CD14-positive monocyte (primary cell): ENCODE results near the gene WHAMM. TPM values are rescaled to one million over a fixed set of nuclear protein-coding genes. Genes with fewer than 3 reads are reported as not detected.

Experiments used
- DNase-seq, 3 donors: peaks; one replicate each; pipeline ENCODE4 v3.0.0-alpha.2; 2011 to 2022
- H2AFZ ChIP-seq: 2 replicates; pipeline ENCODE4 v1.6.0; 2012; ENCODE audit warnings: mild to moderate bottlenecking, low read depth, low read length, inconsistent platforms; ENCODE audit not compliant: insufficient read depth, poor library complexity, severe bottlenecking
- H3K27ac ChIP-seq, 2 donors: 1 replicate in 1 of 2; 2 replicates in 1 of 2; pipeline ENCODE4 v1.5.1; 2012 to 2013; ENCODE audit warnings: low read length in 2 of 2, control low read depth in 1 of 2, inconsistent platforms in 1 of 2, low read depth in 1 of 2, mild to moderate bottlenecking in 1 of 2
- H3K27me3 ChIP-seq, 2 donors: one replicate each; pipeline versions ENCODE4 v1.6.0 to v1.6.1; 2011 to 2013; ENCODE audit warnings: low read length in 2 of 2; ENCODE audit not compliant: control insufficient read depth in 2 of 2, insufficient read depth in 2 of 2
- H3K36me3 ChIP-seq, 2 donors: replicated peaks in 1 of 2; 1 replicate in 1 of 2; 2 replicates in 1 of 2; pipeline versions ENCODE4 v1.5.1 to v1.6.1; 2012 to 2013; ENCODE audit warnings: low read length in 2 of 2, control low read depth in 1 of 2, inconsistent platforms in 1 of 2, mild to moderate bottlenecking in 1 of 2; ENCODE audit not compliant: insufficient read depth in 2 of 2, control insufficient read depth in 1 of 2
- H3K4me1 ChIP-seq, 2 donors: 1 replicate in 1 of 2; 2 replicates in 1 of 2; pipeline versions ENCODE4 v1.5.1 to v1.6.1; 2012 to 2013; ENCODE audit warnings: low read length in 2 of 2, control low read depth in 1 of 2, inconsistent platforms in 1 of 2, mild to moderate bottlenecking in 1 of 2, moderate library complexity in 1 of 2; ENCODE audit not compliant: insufficient read depth in 2 of 2, control insufficient read depth in 1 of 2
- H3K4me2 ChIP-seq: replicated peaks from 2 replicates; pipeline ENCODE3; 2012; ENCODE audit warnings: low read length, moderate library complexity, mild to moderate bottlenecking; ENCODE audit not compliant: poor library complexity, severe bottlenecking; ENCODE audit errors: extremely low read depth
- H3K4me3 ChIP-seq, 3 experiments: fragments of 200-600 bp in 1 of 3; sonication (generic) in 1 of 3; replicated peaks in 1 of 3; 1 replicate in 2 of 3; 2 replicates in 1 of 3; pipeline ENCODE4 v1.5.1; 2011 to 2013; ENCODE audit warnings: low read length in 3 of 3, mild to moderate bottlenecking in 3 of 3, control low read depth in 2 of 3, low read depth in 2 of 3, inconsistent platforms in 1 of 3, moderate library complexity in 1 of 3
- H3K79me2 ChIP-seq: 2 replicates; pipeline ENCODE4 v1.6.0; 2012; ENCODE audit warnings: mild to moderate bottlenecking, control low read depth, inconsistent platforms, low read length, moderate library complexity; ENCODE audit not compliant: insufficient read depth
- H3K9ac ChIP-seq: 2 replicates; pipeline ENCODE4 v1.6.0; 2017; ENCODE audit warnings: low read length, mild to moderate bottlenecking; ENCODE audit not compliant: insufficient read depth, poor library complexity, severe bottlenecking
- H3K9me3 ChIP-seq, 2 donors: replicated peaks in 1 of 2; 1 replicate in 1 of 2; 2 replicates in 1 of 2; pipeline versions ENCODE4 v1.5.1 to v1.6.1; 2012 to 2013; ENCODE audit warnings: low read length in 2 of 2, control low read depth in 1 of 2; ENCODE audit not compliant: control insufficient read depth in 1 of 2, insufficient read depth in 1 of 2
- H4K20me1 ChIP-seq: 2 replicates; pipeline ENCODE4 v1.6.0; 2012; ENCODE audit warnings: mild to moderate bottlenecking, low read length, control low read depth, moderate library complexity; ENCODE audit not compliant: insufficient read depth
- H3K27ac Mint-ChIP-seq, 7 donors: one replicate each; pipeline ENCODE4 v1.8.0; 2020; ENCODE audit warnings: mild to moderate bottlenecking in 7 of 7, mixed read lengths in 7 of 7, moderate library complexity in 6 of 7, inconsistent platforms in 2 of 7
- H3K27me3 Mint-ChIP-seq, 3 donors: one replicate each; pipeline ENCODE4 v1.8.0; 2021 to 2022; ENCODE audit warnings: low read depth in 3 of 3, mild to moderate bottlenecking in 3 of 3, mixed read lengths in 3 of 3, moderate library complexity in 3 of 3, inconsistent platforms in 1 of 3
- H3K36me3 Mint-ChIP-seq, 2 donors: one replicate each; pipeline ENCODE4 v1.8.0; 2020; ENCODE audit warnings: mixed read lengths in 2 of 2, inconsistent platforms in 1 of 2, mild to moderate bottlenecking in 1 of 2
- H3K4me1 Mint-ChIP-seq: one replicate; pipeline ENCODE4 v1.8.0; 2020; ENCODE audit warnings: mild to moderate bottlenecking, mixed read lengths
- H3K4me3 Mint-ChIP-seq, 2 donors: one replicate each; pipeline ENCODE4 v1.8.0; 2020; ENCODE audit warnings: mild to moderate bottlenecking in 2 of 2, mixed read lengths in 2 of 2, moderate library complexity in 1 of 2
- H3K9me3 Mint-ChIP-seq, 7 donors: one replicate each; pipeline ENCODE4 v1.8.0; 2020 to 2022; ENCODE audit warnings: mixed read lengths in 7 of 7, mild to moderate bottlenecking in 6 of 7, moderate library complexity in 6 of 7, inconsistent platforms in 2 of 7
- CTCF ChIP-seq: fragments of 200-600 bp; IDR thresholded peaks from one replicate; pipeline ENCODE4 v1.8.0; 2022; ENCODE audit warnings: antibody characterized with exemption, mild to moderate bottlenecking
- WGBS: methylation state at CpG from one replicate; pipeline ENCODE4 v1.1.5; 2013; ENCODE audit warnings: missing lambda C conversion rate; ENCODE audit not compliant: insufficient coverage; 5-methylcytosine and 5-hydroxymethylcytosine counted together
- intact Hi-C, 2 donors: fragments of 100-400 bp; cut with micrococcal nuclease; formaldehyde crosslinking; loops; one replicate each; pipeline versions ENCODE4 v1.15.0 to v1.15.1; 2023
- polyA plus RNA-seq, 3 donors: library from polyadenylated mRNA; depleted of rRNA in 1 of 3; unstranded in 2 of 3; stranded (reverse) in 1 of 3; fragments of 300-500 nt in 2 of 3; fragments of >200 nt in 1 of 3; fragmentation: Illumina TruSeq in 2 of 3; gene quantifications; 1 replicate in 2 of 3; 2 replicates in 1 of 3; pipeline ENCODE4 v1.2.3, GENCODE V29; 2012 to 2021

Gene WHAMM
- polyA plus RNA-seq, 3 donors: 0.69 to 7.8 (median 0.92) TPM

DNA sequence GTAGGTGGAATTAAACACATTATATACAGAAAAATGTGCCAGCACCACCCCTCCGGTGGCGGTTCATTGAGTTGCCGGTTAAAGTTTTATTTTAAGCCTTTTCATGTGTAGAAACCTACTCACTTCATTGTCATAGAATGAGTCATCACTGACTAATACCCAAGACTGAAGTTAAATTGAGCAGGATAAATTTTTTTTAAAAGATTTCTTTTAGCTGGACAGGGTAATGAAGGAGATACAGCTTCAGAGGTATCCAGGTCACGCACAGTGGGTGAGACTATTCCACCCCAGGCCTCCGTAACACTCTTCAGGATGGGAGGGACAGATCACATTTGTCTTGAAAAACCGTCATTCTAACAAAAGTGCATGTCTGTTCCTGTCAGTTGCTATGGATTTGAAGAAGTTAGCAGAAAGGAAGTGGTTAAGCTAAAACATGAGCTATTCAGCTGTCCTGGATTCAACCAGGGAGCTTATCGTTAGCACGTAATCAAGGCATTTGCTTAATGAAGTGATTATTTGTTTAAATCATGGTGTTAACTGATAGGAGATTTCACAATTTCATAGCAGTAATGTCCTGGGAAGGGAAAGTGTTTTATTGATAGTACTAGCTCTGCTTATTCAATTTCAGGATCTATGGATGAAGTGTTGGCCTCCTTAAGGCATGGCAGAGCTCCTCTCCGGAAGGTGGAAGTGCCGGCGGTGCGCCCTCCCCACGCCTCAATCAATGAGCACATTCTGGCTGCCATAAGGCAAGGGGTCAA is 23.4 kb downstream of the WHAMM start:
- peak overlapping the region; percentile 65 to 87 for H3K27ac ChIP-seq
- H3K27me3 Mint-ChIP-seq: peaks cover 0 to 2% (median 0%) of the 10 kb centered on the region in 3 donors
- no peaks in the 10 kb centered on the region for H3K9me3 ChIP-seq
- H3K36me3 Mint-ChIP-seq: peaks cover 82 to 99% of the 10 kb centered on the region in 2 donors
- intact Hi-C loops: no loop called here
- no peak for TF ChIP-seq CTCF
- H3K4me3 ChIP-seq: no peak overlapping the region
- peaks cover 41% of the 10 kb centered on the region for H4K20me1 ChIP-seq
- H3K9ac ChIP-seq: peak overlapping the region; percentile 24
- no peaks in the 10 kb centered on the region for H3K9me3 Mint-ChIP-seq
- peak overlapping the region; percentile 84 to 98 (median 96) for H3K27ac Mint-ChIP-seq
- H3K36me3 ChIP-seq: peaks cover 94 to 100% of the 10 kb centered on the region in 2 donors
- peak; percentile 53 to 78 (median 64) for DNase-seq
- H3K4me3 Mint-ChIP-seq: peak overlapping the region in 1 of 2 donors; percentile 55
- H2AFZ ChIP-seq: no peak overlapping the region
- peaks cover 23 to 25% of the 10 kb centered on the region in 2 donors for H3K4me1 ChIP-seq
- peaks cover 25% of the 10 kb centered on the region for H3K4me1 Mint-ChIP-seq
- 2% methylated on average over 9 of the region's 13 CpGs for WGBS
- H3K79me2 ChIP-seq: peaks cover 4% of the 10 kb centered on the region
- H3K4me2 ChIP-seq: peak overlapping the region; percentile 5
- no peaks in the 10 kb centered on the region for H3K27me3 ChIP-seq

DNA sequence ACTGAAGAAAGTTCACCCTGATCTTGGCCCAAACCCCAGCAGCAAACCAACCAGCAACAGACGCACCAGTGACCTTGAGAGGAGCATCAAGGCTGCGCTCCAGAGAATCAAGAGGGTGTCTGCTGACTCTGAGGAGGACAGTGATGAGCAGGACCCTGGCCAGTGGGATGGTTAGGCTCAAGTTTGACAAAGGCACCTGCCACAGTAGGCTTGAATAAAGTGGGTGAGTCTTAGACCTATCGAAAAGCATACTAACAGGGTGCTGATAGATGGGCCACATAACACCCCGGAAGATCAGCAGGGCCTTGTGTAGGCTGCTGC is 23.9 kb downstream of the WHAMM start:
- Histone ChIP-seq H3K9ac (peak overlapping the region; percentile 24), H3K4me1 (peaks cover 23 to 25% of the 10 kb centered on the region in 2 donors), H4K20me1 (peaks cover 45% of the 10 kb centered on the region), H3K79me2 (peaks cover 4% of the 10 kb centered on the region), H2AFZ (no peak overlapping the region), H3K27me3 (no peaks in the 10 kb centered on the region), H3K9me3 (no peaks in the 10 kb centered on the region), H3K36me3 (peaks cover 88 to 100% of the 10 kb centered on the region in 2 donors), H3K4me3 (no peak overlapping the region), H3K27ac (peak overlapping the region; percentile 65 to 87), H3K4me2 (no peak overlapping the region)
- 92% methylated on average over 4 of the region's 4 CpGs for WGBS
- peaks cover 82 to 99% of the 10 kb centered on the region in 2 donors for H3K36me3 Mint-ChIP-seq
- TF ChIP-seq CTCF: no peak
- no peaks in the 10 kb centered on the region for H3K9me3 Mint-ChIP-seq
- intact Hi-C loops: no loop called here
- no peak for DNase-seq
- peaks cover 25% of the 10 kb centered on the region for H3K4me1 Mint-ChIP-seq
- H3K27ac Mint-ChIP-seq: peak overlapping the region; percentile 84 to 98 (median 96)
- no peak overlapping the region for H3K4me3 Mint-ChIP-seq
- H3K27me3 Mint-ChIP-seq: peaks cover 0 to 2% (median 0%) of the 10 kb centered on the region in 3 donors
